NCI-H1105 (cell line): ENCODE measurements around the gene SLC16A2.
A peak's percentile ranks its signal among the peaks of the same experiment; 100 is the strongest.
"Not testable (repeated sequence)": the region's sequence is repeated elsewhere in the genome, so short reads cannot be mapped to it uniquely, and the experiment has no call there.

ENCODE experiments used
- DNase-seq: peaks from one replicate; lab custom pipeline; 2025; lab: John Stamatoyannopoulos, UW

Gene SLC16A2

DNA sequence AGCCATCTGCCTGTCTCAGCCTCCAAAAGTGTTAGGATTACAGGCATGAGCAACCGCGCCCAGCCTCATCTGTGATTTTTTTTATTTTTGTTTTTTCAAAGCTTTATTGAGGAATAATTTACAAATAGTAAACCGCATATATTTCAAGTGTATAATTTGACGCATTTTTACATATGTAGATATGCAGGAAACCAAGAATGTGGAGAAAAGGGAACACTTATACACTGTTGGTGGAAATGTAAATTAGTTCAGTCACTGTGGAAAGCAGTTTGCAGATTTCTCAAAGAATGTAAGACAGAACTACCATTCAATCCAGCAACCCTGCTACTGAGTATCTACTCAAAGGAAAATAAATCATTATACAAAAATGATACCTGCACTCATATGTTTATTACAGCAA lies 85.9 kb downstream of the SLC16A2 start:
- no peak for DNase-seq

DNA sequence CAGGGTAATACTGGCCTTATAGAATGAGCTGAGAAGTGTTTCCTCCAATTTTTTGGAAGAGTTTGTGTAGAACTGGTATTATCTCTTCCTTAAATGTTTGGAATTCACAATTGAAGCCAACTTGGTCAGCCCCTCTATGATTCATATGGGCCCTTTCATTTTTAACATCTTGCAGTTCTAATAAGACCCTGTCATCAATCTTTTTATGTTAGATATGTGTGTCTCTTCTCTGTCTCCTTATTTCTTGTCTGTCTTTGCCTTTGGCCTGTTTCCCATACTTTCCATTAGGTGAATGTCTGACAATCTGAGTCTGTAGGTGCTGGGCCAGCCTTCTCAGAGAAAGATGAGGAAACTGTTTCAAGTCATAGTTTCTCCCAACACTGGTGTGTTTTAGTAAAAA lies 88.7 kb downstream of the SLC16A2 start:
- no peak for DNase-seq

DNA sequence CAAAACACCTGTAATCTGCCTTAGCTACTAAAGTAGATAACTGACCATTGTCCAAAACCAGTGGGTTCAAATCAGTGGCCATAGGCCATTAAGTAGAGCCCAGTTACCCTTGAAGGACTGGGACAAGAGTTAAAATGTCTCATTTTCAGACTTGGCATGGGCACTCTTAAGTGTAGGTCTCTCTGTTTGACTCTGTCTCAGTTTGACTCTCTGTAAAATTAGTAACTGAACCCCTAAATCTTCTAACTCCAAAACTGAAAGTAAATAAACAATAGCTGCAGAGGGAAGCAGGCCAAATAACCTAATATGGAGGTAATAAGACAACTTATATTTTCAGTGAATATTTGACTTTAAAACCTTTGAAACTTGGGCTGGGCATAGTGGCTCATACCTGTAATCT lies 89.1 kb downstream of the SLC16A2 start:
- no peak for DNase-seq

DNA sequence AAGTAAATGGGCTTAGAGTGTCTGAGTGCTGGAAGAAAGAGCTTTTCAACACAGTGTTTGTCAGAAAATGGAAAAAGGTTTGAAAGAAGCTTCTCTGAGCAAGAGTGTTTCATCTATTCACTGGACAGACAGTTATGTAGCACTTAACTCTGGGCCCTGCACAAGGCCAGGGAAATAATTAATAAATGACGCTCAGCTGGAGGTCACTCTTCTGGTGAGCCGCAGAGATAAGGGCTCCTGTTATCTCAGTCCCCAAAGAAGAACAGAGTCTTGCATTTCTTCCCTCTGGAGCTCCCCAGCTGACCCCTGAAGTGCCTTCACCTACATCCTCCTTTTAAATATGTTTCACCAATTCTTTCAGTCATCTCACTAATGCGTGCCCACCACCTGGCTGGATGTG lies 90.4 kb downstream of the SLC16A2 start:
- DNase-seq = no peak

DNA sequence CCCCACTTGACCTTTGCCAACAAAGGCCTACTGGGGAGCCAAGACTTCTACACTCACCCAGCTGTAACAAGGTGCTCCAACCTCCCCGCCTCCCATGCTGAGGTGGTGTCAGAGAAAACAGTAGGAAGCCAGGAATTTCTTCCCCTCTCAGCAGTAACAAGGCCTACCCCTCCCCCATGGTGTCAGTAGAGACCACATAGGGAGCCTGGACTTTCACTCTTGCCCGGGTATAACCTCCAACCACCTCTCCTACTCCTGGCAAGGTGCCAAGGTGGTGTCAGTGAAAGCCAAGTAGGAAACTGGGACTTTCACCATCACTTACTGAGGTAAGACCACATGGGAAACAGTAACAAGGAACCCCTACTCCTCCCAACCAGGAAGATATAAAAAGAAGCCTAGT lies 93.1 kb downstream of the SLC16A2 start:
- no peak for DNase-seq

DNA sequence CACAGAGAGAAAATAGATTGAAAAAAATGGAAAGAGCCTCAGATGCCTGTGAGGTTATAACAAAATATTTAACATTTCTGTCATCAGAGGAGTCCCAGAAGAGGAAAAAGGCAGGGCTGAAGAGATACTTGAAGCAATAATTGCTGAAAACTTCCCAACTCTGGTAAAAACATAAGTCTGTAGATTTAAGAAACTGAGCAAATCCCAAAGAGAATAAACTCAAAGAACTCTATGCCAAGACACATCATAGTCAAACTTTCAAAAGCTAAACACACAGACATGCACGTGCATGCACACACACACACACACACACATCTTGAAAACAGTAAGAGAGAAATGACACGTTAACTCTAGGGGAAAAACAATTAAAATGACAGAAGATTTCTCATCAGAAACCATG lies 94.1 kb downstream of the SLC16A2 start:
- no peak for DNase-seq

DNA sequence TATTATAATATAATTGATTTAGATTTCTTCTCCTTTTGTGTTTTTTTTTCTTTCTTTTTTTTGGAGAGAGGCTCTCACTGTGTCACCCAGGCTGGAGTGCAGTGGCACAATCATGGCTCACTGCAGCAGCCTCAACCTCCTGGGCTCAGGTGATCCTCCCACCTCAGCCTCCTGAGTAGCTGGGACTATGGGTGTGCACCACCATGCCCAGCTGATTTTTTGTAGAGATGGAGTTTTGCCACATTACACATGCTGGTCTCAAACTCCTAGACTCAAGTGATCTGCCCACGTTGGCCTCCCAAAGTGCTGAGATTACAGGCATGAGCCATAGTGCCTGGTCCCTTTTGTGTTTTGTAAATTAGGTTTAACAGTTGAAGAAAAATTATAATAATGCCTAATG lies 94.7 kb downstream of the SLC16A2 start:
- DNase-seq = not testable (repeated sequence)

DNA sequence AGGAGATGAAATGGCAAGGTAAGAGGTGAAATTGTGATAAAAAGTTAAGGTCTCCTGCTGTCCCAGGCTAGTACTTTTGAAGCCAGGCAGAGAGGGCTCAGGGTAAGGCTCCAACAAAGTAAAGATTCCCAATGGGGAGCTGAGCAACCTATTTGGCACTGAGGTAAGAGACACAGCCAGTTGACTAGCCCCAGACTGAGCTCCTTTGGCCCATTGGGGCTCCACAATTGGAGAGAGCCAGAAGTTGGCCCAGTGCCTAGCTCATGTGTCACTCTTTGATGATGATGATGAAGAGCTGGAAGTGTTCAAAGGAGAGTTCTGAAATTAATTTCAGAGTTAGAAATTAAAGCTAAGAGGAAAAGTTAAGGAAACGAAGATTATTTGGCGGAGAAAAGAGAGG lies 98.6 kb downstream of the SLC16A2 start:
- no peak for DNase-seq

DNA sequence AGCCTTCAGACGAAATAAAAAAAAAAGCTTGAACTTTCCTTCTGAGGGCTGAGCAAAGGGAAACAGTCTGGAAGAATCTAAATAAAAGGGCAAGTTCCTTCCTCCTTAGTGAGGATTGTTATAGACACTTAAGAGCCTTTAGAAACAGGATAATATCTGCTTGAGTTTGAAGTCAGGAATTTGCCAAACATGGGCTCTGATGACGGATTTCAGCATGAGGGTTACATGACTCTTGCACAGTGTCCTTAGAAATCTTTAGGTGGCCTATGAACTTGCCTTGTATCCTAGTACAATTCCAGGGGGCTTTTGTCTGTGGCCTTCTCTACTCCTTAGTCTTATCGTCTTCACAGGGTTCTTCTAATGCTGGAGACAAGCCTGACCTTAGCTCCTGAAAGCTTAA lies 99.0 kb downstream of the SLC16A2 start:
- DNase-seq = no peak

DNA sequence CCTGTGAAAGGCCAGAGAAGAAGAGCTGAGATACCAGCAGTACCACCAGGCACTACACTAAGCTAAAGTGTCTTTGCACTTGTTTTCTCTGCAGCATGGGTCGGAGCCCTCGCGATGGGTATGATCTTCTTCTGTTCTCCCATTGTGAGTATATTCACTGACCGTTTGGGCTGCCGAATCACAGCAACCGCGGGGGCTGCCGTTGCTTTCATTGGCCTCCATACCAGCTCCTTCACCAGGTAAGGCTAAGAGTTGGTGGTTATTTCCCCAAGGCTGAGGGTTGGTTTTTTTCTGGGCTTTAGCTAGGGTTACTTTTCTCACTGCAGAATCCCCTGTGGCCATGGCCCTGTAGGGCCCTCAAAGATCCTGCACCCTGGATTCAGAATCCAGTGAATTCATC lies 99.6 kb downstream of the SLC16A2 start:
- no peak for DNase-seq

DNA sequence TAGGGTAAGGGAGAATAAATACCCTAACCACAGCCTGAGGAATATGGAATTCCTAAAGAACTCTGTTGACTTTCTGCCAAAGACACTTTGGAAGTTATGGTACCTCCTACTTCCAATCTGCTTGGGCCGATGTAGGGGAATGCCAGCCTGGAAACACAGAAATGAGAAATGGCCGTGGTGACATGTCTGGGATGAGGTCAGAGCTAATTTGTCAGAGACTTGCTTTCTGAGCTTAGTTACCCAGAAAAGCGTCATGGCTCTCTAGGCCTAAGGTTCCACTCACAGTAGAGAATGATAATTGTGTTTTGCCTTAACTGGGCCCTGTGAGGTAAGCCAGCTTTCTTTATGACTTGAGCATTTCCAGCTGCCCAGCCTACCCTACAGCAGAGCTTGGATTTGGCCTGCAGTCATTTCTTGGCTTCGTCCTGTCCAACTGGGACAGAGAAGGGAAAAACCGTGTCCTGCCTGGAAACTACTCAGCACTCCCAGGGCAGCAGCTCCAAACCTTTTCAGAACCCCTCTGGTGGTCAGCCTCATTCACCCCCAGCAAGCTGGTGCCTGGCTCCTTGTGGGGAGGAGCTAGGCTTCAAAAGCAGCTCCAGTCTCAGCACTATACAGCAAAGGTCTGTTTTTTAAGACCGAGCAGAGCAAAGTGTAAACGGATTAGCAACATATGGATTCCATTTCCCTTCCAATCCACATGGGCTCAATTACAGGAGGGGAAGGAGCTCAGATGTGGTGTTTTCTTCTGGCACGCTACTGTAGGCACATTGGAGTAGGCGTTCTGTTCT lies 100.9 kb downstream of the SLC16A2 start:
- DNase-seq = no peak

DNA sequence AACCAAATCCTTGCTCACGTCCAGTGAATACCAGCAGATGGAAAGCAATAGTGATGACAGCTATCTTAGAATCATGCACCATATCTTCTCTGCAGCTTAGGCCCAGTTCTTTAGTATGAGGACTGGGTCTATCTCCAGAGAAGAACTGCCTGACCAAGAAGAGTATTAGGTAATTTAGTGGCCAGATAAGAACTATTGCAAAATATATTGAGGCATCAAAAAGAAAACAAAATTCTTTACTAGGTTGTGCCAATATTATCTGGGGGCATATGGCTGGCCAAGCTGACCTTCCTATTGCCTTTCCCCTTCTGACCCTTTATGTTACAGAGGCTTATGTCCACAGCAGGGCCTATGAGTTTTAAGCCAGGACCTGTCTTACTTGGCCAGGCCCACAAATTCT lies 101.9 kb downstream of the SLC16A2 start:
- DNase-seq = no peak

DNA sequence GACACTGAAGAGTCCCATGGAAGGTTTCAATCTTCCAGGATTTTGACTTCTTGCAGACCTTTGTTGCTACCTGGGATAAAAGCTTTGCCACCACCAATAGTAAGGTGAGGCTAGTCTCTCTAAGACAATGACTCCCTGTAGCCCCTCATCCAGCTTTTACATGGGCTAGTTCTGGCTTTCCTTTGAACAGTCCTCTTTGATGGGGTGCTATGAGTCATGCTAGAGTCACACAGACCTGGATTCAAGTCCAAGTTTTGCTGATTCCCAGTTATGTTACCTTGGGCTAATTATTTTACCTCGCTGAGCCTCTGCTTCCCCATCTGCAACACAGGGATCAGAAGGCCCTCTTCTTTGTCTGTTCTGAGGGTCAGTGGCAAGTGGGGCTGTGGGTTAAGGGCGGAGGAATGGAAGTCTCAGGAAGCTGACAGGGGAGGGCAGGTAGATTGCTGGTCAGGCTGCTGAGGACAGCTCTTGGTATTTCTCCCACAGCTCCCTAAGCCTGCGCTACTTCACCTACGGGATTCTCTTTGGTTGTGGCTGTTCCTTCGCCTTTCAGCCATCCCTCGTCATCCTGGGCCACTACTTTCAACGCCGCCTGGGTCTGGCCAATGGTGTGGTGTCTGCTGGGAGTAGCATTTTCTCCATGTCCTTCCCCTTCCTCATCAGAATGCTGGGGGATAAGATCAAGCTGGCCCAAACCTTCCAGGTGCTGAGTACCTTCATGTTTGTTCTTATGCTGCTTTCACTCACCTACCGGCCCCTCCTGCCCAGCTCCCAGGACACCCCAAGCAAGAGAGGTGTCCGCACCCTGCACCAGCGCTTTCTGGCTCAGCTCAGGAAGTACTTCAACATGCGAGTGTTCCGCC lies 102.8 kb downstream of the SLC16A2 start:
- no peak for DNase-seq

DNA sequence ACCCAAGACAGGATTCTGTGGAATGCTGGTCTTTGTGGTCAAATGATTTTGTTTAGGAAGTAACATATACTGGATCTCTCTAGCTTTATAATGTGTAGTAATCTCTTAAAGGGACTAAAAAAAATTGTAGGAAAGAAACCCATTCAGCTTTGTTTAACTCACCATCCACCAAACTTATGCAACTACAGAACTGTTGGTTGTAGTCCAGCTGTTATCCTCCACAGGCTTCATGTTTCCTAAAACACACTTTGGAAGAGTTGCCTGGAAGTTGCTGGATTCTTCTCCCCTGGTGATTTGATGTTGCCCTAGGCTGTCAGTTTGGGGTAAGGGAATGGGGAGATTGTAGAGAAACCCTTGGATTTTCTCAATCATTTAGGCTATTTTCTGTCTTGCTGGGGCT lies 103.8 kb downstream of the SLC16A2 start:
- DNase-seq = no peak

DNA sequence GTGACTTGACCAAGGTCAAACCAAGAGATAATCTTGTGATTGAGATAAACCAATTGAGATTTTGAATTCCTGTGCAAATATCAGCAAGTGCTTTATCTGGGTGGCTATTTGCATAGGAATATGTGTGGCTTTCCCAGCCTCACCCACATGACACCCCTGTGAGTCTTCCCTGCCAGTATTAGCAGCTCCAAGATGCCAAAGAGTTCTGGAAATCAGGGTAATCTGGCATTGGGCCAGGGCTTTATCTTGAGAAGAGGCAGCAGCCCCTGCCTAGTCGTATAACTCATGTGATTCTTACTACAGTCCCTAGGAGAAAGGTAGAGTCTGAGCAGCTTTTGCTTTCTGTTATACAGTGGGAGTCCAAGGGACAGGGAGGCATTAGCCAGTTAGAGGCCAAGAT lies 105.5 kb downstream of the SLC16A2 start:
- no peak for DNase-seq

DNA sequence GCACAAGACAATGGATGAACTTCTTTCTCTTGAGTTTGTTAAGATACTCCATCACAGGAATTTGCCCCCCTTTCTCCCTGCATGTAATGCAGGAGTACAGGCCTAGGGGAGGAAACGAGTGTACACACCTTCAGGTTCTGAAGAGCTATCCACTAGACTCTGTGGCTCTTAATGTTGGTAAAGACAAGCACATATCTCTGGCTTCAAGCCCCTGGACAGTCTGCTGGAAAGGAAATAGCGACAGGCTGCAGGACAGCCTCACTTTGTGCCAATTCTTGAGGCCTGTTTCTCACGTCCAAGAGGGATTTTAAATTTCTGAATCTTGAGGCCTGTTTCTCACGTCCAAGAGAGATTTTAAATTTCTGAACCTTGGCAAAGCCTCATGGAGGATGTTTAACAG lies 106.1 kb downstream of the SLC16A2 start:
- DNase-seq = no peak

DNA sequence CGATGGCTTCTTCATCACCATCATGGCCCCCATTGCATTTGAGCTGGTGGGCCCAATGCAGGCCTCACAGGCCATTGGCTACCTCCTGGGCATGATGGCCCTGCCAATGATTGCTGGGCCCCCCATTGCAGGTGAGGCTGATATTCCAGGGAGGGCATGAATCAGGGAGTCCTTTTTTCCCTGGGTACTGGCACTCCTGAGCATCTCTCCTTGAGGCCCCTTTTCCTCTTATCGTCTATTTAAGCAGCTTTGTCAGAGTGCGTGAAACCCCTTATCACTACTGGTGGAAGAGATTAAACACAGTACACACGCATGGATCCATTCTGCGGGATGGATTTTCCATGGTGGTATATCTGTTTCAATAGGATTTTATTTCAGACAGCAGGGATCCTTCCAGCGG lies 108.0 kb downstream of the SLC16A2 start:
- DNase-seq = no peak

DNA sequence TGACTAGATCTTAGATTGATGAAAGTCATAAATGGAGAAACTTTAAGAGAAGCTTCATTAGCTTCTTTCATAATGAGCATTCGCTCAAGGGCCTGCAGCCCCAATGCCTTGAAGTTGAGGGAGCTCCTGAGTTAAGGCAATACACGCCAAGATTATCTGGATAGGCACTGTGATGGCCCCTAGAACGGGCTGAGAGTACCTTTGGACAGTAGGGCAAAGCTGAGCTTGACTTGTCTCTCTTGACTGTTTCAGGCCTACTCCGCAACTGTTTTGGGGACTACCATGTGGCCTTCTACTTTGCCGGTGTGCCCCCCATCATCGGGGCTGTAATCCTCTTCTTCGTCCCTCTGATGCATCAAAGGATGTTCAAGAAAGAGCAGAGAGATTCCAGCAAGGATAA lies 109.8 kb downstream of the SLC16A2 start:
- no peak for DNase-seq

DNA sequence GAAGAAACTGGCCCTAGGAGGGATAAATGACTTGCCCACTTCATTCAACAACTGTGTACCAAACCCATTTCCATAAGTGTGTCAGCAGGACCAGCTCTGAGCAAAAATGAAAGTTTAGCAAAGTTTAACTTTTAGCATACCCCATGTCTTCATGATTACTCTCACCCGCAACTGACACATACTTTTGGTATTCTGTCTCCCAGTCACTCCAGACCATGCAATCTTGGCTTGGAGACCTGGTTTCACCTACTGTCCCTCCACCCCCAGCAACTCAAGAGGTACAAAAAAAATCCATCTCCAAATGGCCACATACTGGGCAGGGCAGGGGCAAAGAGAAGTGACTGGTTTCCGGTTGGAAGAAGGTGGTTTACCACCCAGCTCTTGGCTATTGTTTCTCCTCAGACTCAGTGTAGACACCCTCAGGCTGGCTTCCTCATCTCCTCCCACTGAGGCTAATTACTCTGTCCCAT lies 113.3 kb downstream of the SLC16A2 start:
- no peak for DNase-seq

DNA sequence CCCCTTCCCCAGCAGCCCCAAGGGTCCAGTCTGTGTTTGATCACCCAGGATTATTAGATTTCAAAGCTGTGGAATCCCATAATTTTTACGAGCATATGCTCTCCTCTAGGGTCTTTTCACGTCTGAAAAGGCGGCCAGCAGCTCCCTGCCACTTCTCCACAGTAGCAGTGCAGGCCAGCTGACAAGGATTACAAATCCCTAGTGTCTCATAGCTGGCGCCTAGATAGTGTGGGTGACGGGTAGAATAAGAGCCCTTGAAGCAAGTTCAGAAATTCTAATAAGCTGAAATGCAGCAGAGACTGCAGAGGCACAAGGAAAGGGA lies 113.8 kb downstream of the SLC16A2 start:
- DNase-seq = no peak

DNA sequence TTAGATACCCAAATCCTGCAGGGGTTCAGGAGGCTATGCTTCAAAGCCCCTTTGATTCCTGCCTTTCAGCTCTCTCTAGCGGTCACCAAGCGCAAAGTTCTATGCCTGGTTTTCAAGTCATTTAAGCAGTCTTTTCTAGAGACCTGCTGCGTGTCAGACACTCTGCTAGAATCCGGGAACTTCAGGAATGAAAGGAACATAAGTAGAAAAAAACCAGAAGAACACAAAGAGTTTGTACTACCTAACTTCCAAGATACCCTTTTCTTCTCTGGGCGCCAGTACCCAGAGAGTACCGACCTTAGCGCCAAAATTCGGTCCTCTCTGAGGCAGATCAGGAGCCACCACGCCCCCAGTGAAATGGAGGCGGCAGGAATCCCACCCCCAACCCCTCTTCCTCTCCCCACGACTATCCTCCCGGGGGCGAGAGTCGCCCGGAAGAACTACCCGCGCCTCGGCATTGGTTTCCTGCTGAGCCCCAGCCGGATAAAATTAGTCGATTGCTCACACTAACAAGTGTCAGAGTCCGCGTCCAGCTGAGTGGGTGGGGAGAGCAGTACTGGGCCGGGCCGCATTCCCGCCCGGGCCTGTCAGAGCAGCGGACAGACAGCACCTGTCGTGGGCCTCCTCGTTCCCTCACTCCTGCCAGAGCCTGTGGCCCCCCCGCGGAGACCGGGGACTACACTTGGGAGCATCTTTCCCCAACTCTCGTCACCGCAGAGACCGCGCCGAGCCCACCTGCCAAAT lies 114.3 kb downstream of the SLC16A2 start:
- peak; percentile 47 for DNase-seq

DNA sequence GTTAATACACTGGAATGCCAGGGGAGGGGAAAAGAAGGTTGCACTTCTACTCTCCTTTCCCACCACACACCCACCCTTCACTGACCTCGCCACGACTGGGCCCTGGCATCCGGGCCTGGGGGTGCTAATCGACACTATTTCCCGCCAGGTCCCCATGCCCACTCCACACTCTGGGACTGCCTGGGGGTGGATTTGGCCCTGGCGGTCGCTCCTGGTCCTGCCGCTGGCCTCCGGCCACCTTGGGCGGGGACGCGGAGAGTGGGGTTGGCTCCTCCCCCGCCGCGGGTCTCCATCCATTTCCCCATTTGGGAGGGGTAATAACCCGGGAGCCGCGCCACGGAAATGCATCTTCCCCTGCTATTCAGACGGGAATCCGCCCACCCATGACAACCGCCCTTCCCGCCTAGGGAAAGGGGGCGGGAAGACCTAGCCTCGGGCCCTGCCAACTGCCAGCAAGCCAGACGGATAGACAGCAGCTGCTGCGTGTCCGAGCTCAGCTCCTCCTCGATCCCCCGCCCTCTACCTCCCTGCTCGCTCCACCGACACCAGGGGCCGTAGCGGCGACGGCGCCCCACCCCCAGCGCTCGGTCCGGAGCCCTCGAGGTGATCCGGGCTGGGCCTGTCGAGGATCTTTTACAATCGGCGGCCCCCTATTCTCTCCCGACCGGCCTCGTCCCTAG lies 115.0 kb downstream of the SLC16A2 start:
- peak; percentile 82 for DNase-seq
